Mucosa of gallbladder (tissue), 1 donor: ENCODE results near the gene SETD7. TPM values are rescaled to one million over a fixed set of nuclear protein-coding genes. Genes with fewer than 3 reads are reported as not detected.
"Not testable (repeated sequence)": the region's sequence is repeated elsewhere in the genome, so short reads cannot be mapped to it uniquely, and the experiment has no call there.

Source experiments
- DNase-seq: peaks from one replicate; pipeline ENCODE4 v3.0.0-alpha.2; 2020; ENCODE audit warnings: low spot score
- total RNA-seq: library from RNA; stranded (reverse); gene quantifications from one replicate; pipeline ENCODE4 v1.2.1, GENCODE V29; 2021
- donor health status: DM: no; HTN: no; CAD: no.

Gene SETD7
- total RNA-seq, 1 donor from 2014 or later: 63.0 TPM

DNA sequence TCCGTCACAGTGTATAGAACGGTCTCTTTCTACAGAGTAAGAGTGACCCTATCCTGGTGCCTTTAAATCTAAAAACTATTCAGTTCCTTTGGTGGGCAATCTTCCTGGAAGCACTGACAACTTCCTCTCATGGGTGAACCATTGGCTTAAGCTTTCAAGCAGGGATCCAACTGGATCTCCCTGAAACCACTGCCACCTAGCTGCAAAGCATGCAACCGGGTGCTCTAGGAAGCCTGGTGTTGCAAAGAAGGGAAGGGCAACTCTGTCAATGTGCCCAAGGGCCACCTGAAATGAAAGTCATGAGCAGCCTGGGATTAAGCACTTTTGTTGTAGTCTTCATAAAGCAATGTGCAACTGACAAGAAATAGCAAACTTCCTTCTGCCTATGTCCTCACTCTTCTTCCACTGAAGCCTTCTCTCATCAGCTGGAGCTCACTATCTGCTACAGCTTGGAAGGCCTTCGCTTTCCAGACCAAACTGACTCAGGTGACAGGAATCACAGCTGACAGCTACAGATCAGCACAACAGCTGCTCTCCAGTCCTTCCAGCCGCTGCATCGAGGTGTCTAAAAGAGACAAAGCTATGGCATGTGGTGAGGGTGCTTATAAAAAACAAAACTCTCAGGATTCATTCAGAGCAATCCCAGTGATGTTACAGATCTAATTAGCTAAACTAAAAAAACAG is 46.1 kb downstream of the SETD7 start:
- no peak for DNase-seq

DNA sequence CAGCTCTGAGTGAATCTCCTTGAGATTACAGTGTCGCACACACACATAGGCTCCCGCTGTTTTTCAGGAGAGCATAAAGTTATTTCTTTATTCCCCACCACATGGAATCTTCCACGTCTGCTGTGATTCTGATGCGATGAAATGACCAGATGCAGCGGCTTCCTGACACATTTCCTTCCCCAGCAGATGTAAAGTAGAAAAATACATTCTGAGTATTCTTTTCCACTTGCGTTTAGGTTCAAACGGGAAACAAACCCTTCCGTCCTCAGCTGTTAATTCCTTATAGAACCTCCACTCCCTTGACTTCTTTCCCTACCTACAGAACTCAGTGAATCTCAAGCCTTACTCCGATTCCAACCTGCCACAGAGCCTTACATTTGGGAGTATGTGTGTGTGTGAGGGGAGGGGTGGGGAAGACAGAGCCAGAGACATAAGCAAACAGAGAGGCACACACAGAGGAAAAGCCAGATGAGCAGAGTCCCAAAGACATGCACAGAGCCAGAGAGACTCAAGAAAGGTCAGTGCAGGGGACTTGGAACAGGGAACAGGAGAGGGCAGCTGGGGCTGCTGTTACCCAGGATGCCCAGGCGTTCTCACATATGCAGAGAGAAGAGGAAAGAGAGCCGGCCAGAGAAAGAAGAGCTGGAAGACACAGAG is 47.3 kb downstream of the SETD7 start:
- DNase-seq: no peak

DNA sequence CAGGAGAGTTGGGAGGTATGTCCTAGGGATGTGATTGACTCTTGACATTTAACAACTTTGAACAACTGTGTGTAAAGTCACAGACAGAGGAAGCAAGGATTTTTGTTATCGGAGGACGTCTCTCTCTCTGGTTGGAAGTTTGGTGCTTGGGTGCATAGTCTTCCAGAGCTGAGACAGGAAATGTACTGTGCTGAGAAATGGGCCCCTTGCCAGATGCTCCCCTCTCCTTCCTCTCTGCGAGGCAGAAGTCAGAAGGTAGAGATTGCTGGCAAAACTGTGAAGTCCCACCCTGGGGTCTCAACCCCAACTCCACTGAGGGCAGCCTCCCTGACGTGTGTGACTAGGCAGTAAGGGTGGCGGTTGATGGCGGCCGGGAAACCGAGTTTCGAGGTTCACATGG is 49.2 kb downstream of the SETD7 start:
- no peak for DNase-seq

DNA sequence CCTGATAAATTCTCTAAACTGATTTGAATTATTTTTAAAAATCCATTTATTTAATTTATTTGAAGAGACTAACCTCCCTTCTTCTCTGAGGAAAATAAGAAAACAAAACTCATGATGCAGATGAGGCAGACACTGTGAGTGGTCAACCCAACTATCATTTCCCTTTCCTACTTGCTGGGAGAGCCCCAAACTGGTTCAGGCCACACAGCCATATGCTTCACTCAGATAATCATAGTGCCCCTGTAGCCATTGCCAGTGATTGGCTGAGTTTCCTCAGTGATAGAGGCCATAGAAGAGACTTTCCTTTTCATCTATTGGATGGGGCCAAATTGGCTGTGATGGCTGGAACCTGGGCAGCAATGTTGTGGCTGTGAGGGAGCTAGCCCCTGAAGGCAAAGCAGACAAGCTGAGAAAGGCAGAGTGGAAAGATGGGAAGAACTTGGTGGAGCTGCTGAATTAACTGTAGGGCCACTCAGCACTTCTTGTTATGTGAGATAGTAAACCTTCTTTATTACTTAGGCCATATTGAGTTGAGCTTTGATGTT is 52.3 kb downstream of the SETD7 start:
- DNase-seq: no peak

DNA sequence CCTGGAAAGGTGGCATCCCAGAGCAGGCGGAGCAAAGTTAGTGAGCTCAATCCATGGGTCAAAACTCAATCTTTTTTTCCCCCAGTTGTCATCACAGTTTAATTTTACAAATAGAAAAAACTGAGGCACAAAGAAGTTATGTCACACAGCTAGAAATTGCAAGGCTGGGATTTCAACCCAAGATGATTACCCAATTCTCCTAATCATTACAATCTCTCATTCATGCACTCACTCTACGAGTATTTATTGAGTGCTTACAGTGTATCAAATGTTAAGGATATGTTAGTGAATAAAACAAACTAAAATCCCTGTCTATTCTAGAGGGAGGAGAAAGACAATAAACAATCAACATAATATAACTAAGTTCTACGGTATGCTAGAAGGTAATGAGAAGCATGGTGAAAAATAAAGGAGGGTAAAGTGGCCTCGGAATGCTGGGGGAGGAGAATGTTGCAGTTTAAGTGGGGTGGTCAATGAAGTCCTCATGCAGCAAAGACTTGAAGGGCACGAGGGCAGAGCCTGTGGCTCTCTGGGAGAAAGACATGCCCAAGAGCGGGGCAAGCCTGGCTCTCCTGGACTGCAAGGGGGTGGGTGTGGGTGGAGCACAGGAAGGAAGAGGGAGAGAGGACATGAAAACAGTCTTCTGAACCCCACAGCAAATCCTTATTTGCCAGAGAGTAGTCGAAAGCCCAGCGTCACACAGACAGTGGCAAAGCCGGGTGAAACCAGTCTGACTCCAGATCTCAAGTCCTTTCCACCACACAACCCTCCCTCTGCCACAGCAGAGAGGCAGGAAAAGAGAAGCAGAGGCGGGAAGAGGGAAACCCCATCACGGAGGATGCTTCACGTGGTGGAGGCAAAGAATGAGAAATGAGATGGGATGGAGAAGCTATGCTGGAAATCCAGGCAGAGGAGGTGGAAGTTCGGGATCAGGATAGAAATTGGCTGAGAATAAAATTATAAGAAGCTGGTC is 53.8 kb downstream of the SETD7 start:
- no peak for DNase-seq

DNA sequence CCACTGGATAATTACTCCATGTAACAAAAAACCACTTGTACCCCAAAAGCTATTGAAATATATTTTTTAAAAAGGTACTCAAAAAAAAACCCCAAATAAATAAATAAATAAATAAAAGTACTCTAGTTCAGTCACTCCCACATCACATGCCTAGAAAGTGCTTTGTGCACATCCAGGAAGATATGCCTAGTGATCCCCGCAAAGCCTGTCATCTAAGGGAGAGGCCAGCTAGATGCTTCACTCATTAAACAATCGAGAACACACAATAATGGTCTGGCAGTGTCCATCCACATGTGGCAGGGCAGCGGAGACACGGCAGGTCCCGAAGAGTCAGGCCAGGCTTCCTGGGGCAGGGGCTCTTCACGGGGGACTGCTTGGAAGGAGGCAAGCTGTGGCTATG is 54.5 kb downstream of the SETD7 start:
- no peak for DNase-seq

DNA sequence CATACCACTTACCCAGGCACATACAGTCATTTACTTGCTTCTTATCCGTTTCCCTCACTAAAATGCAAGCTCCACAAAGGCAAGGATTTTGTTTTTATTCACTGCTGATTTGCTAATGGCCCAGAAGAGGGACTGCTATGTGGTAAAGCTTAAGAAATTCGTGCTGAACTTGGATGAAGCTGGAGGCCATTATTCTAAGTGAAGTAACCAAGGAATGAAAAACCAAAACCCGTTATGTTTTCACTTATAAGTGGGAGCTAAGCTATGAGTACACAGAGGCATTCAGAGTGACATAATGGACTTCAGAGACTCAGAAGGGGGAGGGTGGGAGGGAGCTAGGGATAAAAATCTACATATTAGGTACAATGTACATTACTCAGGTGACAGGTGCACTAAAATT is 54.9 kb downstream of the SETD7 start:
- DNase-seq: no peak

DNA sequence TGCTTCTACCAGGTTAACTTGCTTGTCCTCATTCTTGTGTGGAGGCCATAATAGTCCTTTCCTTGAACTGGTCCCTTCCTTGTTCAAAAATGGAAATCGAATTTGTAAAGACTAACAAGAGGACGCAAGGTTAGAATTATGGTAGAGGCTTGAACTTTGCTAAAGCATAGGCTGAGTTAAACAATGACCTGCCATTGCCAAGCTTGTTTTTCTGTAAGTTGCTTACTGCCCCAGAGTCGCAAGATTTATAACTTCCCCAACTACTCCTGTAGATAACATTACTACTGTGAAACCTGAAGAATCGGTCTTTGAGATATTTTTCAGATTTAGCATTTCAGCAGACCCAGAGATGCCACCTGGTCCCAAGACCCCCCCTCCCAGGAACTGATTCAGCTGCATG is 56.8 kb downstream of the SETD7 start:
- DNase-seq: no peak

DNA sequence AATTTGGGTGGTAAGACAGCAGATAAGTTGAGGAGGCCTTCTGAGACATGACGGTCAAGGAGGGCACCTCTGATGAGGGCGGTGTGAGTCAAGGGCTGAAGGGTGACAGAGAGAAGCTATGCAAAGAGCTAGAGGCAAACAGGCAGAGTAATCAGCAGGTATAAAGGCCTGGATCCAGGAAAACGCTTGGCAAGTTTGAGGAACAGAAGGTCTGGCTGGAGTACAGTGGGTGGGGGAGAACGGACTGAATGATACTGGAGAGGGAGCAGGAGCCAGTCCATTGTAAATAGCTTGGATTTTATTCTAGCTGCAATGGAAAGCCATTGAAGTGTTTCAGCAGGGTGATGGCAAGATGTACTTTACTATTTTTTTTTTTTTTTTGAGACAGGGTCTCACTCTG is 62.8 kb downstream of the SETD7 start:
- no peak for DNase-seq

DNA sequence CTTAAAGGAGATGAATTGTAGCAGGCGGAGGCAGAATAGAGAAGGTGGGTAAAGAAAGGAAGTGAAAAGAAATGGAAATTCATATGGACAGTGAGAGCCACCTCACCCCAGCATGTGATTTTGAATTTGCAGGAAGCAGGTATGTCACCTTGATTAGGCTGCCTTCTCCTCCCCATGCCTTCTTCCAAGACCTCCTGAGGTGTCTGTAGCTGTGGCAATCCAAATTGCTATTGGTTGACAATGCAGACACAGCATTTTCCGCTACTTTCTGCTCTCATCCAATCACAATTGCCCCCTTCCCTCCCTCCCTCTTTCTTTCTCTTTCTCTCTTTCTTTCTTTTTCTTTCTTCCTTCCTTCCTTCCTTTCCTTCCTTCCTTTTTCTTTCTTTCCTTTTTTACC is 63.6 kb downstream of the SETD7 start:
- no peak for DNase-seq

DNA sequence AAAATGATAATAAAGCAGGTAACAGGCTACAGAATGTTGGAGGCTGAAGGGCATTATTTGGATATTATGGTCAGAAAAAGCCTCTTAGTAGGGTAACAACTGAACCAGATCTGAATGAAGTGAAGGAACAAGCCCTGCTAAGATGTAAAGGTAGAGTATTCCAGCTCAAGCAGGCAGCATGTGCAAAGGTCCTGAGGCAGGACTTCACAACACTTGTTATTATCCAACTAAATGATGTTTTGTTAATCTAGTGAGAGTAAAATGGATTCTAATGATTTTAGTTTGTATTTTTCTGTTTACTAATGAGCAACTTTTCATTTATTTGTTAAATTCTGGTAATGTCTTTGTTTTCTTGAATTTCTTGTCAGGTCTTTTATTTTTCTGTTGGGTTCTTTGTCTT is 66.4 kb downstream of the SETD7 start:
- no peak for DNase-seq

DNA sequence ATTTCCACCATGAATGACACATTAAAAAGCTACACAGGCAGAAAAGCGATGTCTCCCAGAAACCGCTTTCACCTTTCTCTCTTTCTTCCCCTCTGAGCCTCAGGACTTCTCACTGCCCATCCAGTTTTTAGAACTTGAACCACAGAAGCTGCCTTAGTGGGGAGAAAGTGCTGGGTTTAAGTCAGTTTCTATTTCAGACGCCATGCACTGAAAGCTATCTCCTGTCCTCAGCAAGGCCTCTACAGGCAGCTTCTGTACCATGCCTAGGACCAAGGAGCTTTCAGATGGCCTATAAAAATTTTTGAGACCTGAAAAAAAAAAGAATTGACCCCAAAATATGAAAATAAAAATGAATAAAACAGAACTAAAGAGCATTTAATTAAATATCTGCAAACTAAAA is 67.6 kb downstream of the SETD7 start:
- no peak for DNase-seq

DNA sequence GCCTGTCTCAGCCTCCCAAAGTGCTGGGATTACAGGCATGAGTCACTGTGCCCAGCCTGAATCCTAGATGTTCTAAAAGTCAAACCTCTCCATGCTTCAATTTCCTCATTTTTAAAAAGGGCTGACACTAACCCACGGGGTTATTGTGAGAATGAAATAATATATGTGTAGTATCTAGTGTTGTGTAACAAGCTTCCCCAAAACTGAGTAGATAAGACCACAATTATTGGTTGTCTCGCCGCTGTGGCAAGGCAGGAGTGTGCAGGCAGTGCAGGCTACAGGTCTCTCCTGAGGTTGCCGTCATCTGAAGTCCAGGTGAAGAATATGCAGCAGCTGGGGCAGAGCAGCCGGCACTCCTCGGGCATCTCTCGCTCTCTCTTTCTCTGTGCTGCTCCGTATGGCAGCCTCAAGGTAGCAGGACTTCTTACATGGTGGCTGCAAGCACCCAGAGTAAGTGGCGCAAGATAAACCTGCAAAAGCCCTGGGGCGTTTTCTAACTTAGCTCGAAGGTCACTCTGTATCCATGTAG is 71.2 kb downstream of the SETD7 start:
- no peak for DNase-seq

DNA sequence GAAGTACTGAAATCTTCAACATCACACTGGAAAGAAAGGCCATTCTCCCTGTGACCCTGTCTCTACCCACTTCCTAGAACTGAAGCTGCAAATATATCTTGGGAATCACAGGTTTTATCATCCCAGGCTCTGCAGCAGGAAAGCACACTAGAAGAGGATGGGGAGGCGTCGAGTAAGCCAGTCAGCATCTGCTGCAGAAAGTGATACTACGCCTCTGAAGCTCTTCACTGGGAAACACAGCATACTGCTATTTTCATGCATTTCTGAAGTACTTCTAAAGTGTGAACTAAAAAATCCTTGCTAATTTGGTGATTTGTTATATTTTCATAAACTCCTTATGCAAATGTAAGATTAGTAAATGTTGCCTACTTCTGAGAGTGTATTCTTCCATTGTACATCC is 73.0 kb downstream of the SETD7 start:
- DNase-seq: no peak

DNA sequence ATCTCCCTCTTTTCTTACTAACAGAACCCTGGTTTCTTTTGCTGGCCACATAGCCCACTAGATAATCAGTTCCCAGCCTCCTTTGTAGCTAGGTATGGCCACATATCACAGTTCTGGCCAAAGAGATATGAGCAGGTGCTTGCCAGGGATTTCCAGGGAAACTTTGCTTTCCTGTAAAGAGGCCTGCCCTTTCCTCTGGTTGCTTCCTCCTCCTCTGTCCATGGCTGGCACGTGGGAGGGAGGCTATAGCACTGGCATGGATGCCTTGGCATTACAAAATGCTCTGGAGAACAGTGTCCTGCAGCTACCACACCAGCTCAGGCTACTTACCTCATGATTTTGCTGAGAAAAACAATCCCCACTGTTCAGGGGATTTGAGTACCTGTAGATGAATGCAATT is 74.6 kb downstream of the SETD7 start:
- DNase-seq: no peak

DNA sequence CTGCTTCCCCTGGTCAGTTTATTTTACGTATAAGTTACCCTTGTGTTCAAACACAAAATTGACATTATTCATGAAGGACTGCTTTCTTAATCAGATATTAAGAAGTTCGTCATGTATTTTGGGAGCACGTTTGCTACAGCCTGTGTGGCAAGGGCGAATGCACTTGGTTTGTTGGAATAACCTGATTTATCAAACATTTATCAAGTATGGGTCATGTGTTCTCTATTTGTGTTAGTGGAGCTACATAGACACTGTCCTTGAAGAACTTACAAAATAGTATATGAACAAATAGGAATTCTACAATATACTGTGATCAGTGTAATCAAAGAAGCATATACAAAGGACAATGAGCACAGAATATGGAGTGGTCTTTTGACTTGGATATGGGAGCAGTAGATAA is 79.7 kb downstream of the SETD7 start:
- no peak for DNase-seq

DNA sequence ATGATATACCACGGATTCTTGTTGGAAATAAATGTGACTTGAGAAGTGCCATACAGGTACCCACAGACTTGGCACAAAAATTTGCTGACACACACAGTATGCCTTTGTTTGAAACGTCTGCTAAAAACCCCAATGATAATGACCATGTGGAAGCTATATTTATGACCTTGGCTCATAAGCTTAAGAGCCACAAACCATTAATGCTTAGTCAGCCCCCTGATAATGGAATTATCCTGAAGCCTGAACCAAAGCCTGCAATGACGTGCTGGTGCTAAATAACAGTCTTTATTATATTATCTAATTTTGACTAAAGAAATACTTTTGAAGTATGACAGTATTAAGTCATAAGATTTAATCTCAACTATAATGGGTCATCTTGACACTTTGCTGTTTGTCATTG is 83.2 kb downstream of the SETD7 start:
- no peak for DNase-seq

DNA sequence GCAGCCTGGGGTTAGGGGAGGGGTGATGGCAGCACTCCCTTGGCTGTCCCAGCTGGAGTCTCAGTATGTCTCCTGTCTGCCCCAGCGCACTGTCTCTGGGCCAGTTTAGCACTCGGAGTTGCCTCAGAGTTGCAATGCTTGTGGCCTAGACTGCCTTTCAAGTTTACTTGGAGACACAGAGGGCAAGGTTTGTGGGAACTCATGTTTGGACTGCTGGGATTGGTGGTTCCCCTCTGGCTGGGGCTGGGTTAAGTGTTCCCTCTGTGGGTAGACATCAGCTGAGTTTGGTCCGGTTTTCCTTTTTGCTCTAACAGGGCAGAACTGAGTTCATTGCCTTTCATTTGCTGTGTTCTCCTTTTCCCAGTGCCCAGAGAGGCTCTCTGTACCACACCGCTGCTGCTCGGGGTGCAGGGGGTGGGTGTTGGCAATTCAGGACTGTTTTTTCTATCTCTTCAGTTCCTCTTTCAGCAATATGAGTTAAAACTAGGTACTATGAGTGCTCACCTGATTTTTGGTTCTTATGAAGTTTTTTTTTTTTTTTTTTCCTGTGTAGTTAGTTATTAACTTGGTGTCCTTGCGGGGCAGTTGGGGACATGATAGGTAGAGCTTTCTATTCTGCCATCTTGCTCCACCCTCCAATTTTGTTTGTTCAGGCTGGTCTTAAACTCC is 84.9 kb downstream of the SETD7 start:
- DNase-seq: no peak

DNA sequence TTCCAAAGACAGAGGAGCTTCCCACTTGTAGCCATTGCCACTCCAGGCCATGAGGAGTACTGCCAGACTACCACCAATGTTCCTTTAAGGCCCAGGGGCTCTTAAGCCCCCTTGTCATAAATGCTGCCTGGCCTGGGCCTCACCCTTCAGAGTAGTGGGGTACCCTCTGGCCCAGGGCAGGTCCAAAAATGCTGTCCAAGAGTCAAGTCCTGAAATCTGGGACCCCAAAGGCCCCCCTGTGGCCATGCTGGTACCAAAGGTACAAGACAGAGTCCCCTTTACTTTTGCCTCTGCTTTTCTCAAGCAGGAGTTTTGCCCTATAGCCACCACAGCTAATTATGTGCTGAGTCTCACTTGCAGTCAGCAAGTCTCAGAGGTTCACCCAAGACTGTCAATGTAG is 85.7 kb downstream of the SETD7 start:
- no peak for DNase-seq

DNA sequence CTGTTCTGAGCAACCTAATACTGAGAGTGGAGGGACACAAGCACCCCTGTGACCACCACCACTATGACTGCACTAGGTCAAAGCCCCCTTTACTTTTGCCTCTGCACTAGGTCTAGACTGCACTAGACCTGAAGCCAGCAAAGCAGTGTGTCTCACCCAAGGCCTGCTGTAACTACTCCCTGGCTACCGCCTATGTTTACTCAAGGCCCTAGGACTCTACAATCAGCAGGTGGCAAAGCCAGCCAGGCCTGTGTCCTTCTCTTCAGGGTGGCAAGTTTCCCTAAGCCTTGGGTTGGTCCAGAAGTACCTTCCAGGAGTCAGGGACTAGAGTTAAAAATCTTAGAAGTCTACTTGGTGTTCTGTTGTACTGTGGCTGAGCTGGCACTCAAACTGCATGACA is 86.2 kb downstream of the SETD7 start:
- DNase-seq: no peak

DNA sequence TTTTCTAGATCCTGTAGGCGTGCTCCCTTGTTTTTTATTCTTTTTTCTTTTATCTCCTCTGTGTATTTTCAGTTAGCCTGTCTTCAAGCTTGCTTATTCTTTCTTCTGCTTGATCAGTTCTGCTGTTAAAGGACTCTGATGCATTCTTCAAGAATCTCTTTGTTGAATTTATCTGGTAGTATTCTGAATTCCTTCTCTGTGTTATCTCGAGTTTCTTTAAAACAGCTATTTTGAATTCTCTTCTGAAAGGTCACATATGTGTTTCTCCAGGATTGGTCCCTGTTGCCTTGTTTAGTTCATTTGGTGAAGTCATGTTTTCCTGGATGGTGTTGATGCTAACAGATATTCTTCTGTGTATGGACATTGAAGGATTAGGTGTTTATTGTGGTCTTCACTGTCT is 86.8 kb downstream of the SETD7 start:
- DNase-seq: no peak

DNA sequence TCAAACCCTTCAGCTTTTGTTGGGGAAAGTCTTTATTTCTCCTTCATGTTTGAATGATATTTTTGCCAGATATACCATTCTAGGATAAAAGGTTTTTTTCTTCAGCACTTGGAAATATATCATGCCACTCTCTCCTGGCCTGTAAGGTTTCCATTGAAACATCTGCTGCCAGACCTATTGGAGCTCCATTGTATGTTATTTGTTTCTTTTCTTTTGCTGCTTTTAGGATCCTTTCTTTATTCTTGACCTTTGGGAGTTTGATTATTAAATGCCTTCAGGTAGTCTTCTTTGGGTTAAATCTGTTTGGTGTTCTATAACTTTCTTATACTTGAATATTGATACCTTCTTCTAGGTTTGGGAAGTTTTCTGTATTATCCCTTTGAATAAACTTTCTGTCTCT is 87.3 kb downstream of the SETD7 start:
- not testable (repeated sequence) for DNase-seq
